ENCODE data around the gene USP2.
"Not testable (repeated sequence)": the region's sequence is repeated elsewhere in the genome, so short reads cannot be mapped to it uniquely, and the experiment has no call there.

USP2 gene

DNA sequence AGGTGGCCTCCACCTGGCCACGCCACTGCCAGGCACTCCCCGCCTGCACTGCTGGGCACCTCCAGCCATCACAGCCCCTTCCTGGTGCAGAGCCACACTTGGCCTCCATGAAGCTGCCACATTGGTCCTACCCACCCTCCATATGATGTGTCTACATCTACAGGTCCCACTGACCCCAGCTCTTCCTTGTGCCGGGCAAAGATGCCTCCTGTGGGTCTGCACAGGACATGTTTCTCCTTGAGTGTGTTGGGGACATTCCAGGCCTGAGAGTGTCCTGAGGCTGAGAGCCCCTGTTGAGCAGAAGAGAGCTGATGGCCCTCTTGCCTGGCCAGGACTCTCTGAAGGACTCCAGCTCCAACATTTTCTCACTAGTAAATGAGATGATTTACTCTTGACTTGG is 34.0 kb upstream of the USP2 start:
- H3K4me3 ChIP-seq (ENCODE audit: low read depth, low read length) = no peak overlapping the region
- DNase-seq (ENCODE audit: low read depth) = no peak

DNA sequence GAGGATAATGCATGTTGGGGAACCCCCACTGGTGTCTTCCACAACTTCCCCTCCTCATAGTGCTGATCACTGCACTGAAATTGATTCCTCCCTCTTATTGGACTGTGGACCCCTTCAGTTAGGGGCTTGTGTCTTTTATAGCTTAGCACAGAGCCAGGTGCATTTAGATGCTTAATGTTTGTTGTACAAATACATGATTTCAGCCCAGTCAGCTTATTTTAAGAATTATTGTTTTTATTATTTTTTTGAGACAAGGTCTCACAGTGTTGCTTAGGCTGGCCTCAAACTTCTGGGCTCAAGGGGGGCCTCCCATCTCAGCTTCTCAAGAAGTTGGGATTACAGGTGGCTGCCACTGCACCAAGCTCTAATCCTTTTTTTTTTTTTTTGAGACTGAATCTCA is 33.2 kb upstream of the USP2 start:
- no peak for DNase-seq (ENCODE audit: low read depth)
- no peak overlapping the region for H3K4me3 ChIP-seq (ENCODE audit: low read depth, low read length)

DNA sequence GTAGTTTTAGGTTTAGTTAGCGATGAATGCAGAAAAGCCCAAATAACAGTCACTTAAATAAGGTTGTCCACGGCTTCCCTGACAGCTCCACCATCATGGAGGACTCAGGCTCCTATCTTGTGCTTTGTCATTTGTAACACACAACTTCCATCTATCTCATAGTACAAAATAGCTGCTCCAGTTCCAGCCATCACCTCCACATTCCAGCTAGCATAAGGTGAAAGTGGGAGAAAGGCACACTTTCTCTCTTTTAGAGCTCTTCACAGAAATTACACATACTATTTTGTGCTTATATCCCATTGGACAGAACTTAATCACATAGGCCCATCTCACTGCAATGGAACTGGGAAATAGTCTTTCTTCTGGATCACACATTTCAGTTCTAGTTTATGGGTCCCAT is 32.8 kb upstream of the USP2 start:
- no peak overlapping the region for H3K4me3 ChIP-seq (ENCODE audit: low read depth, low read length)
- no peak for DNase-seq (ENCODE audit: low read depth)

DNA sequence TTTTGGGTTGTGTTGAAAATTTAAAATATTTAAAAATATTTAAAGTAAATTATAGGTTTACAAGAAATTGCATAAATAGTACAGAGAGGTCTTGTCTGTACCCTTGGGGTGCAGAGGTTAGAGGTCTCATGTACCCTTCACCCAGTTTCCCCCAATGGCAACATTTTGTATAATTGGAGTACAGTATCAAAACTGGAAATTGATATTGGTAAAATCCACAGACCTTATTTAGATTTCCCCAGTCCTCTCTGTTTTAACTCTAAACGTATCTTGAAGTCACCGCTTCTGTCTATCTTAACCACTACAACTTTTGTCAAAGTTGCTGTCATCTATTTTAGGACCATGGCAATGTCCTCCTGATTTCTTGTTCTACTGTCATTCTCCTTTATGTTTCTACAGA is 30.6 kb upstream of the USP2 start:
- no peak for DNase-seq (ENCODE audit: low read depth)

DNA sequence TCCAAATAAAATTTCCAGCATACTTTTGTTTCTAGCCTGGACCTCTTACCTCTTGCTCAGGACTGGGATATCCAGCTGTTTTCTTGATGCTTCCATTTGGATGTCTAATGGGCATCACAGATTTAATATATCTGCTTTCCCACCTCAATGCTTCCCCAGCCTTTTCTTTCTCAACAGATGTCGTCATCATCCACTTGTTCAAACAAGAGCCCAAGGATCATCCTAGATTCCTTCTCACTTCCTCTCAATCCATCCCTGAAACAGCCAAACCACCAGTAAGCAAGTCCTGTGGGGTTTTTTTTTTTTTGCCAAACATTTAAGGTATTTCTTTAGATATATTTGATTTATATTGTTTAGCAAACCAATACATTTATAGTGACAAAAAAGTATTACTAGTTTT is 29.0 kb upstream of the USP2 start:
- DNase-seq (ENCODE audit: low read depth) = no peak
- H3K4me3 ChIP-seq (ENCODE audit: low read depth, low read length) = no peak overlapping the region

More for the DNA sequence above, 30.6 kb upstream of the USP2 start:
- H3K4me3 ChIP-seq (ENCODE audit: low read depth, low read length) = no peak overlapping the region

DNA sequence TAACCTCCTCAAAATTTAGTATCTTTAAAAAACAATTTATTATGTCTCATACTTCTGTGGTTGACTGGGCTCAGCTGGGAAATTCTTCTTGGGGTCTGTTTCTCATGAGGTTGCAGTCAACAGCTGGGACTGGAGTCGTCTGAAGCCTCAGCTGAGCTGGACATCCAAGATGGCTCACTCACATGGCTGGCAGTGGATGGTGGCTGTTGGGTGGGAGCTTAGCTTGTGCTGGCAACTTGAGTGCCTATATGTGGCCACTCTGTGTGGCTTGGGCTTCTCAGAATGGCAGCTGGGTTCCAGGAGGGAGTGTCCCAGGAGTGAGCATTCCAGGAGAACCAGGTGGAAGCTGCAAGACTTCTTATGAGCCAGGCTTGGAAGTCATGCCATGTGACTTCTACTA is 28.2 kb upstream of the USP2 start:
- H3K4me3 ChIP-seq (ENCODE audit: low read depth, low read length) = no peak overlapping the region
- no peak for DNase-seq (ENCODE audit: low read depth)

DNA sequence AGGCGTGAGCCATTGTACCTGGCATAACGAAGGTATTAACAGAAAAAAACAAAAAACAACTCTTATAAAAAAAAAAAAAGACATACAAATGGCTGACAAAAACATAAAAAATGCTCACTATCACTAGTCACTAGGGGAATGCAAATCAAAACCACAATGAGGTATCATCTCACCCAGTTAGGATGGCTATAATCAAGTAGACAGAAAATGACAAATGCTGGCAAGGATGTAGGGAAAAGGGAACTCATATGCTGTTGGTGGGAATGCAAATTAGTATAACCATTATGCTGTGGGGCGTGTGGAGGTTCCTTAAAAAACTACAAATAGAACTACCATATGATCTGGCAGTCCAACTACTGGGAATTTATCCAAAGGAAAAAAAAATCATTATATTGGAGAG is 24.5 kb upstream of the USP2 start:
- H3K4me3 ChIP-seq (ENCODE audit: low read depth, low read length) = no peak overlapping the region
- no peak for DNase-seq (ENCODE audit: low read depth)

DNA sequence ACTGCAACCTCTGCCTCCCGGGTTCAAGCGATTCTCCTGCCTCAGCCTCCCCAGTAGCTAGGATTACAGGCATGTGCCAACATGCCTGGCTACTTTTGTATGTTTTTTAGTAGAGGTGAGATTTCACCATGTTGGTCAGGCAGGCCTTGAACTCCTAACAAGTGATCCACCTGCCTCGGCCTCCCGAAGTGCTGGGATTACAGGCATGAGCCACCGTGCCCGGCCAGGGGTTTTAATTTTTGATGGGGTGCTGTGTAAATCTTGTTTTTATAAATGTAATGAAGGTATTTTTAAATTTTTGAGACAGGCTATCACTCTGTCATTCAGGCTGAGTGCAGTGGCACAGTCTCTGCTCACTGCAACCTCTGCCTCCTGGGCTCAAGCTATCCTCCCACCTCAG is 24.0 kb upstream of the USP2 start:
- DNase-seq (ENCODE audit: low read depth); H3K4me3 ChIP-seq (ENCODE audit: low read depth, low read length): not testable (repeated sequence)

DNA sequence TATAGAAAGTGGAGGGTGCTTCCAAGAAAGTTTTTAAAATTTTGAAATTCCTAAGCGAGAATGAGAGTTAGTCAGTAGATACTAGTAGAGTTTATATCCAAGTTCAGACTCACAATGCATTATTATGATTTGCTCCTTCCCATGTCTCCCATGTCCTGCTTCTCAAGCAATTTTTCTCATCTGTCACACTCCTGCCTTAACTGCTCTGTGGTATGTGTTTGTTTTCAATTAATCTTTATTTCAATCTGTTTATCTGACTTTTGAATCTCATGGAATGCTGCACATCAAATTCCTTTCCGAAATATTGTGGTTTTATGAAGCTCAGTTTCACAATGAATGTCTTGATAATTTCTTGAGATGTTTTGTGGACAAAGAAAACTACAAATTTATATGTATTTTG is 23.4 kb upstream of the USP2 start:
- H3K4me3 ChIP-seq (ENCODE audit: low read depth, low read length) = no peak overlapping the region
- DNase-seq (ENCODE audit: low read depth) = no peak

DNA sequence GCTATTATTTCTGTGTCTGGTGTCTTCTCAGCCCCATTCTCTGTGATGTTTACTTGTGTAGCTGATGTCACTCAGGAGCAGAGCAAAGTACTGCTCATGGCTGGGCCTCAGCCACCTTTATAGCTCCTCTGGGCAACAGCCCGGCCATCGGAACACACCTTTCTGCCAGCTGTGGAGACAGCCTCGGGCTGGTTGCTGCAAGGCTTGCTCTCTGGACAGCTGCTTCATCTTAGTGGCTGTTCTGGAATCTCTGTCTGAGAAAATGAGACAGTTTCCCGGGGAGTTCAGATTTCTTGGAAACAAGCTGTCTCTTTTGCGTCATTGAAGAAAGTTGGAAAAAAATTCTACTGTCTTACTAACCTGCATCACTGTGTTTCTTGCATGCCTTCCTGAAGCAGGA is 21.5 kb upstream of the USP2 start:
- no peak for DNase-seq (ENCODE audit: low read depth)
- H3K4me3 ChIP-seq (ENCODE audit: low read depth, low read length) = no peak overlapping the region

DNA sequence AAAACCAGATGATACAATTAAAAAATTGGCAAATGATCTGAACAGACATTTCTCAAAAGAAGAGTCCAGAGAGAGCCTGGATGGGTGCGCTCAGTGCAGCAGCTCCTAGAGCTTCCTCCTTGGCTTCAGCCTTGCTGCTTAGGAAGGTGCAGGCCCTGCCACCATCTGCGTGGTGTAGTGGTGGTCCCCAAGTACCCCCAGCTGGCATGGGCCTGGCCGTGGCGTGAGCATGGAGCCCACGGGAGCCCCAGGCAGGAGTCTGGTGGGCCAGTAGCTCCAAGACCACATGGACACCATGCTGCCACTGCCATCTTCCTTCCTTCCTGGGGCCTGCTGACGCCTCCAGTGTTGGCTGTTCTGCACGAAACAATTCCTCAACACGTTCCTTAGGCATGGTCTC is 21.0 kb upstream of the USP2 start:
- no peak for DNase-seq (ENCODE audit: low read depth)
- no peak overlapping the region for H3K4me3 ChIP-seq (ENCODE audit: low read depth, low read length)

DNA sequence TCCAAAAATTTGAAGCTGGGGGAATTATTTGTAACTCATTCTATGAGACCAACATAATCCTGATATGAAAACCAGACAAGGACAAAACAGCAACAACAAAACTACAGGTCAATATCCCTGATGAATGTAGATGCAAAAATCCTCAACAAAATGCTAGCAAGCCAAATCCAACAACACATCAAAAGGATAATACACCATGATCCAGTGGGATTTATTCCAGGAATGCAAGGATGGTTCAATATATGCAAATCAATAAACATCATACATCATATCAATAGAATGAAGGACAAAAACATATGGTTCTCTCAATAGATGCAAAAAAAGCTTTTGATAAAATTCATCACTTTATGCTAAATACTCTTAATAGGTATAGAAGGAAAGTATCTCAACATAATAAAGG is 19.4 kb upstream of the USP2 start:
- DNase-seq (ENCODE audit: low read depth) = no peak
- no peak overlapping the region for H3K4me3 ChIP-seq (ENCODE audit: low read depth, low read length)

DNA sequence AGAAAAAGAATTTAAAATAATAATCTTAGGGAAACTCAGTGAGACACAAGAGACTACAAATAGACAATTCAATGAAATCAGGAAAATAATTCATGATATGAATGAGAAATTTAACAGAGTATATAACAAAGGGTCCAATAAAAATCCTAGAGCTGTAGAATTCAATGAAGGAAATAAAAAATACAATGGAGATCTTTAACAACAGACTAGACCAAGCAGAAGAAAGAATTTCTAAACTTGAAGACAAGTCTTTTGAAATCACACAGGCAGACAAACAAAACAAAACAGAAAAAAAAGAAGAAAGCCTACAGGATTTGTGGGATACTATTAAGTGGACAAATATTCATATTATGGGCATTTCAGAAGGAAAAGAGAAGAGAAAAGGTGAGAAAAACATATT is 16.2 kb upstream of the USP2 start:
- H3K4me3 ChIP-seq (ENCODE audit: low read depth, low read length) = no peak overlapping the region
- DNase-seq (ENCODE audit: low read depth) = no peak

DNA sequence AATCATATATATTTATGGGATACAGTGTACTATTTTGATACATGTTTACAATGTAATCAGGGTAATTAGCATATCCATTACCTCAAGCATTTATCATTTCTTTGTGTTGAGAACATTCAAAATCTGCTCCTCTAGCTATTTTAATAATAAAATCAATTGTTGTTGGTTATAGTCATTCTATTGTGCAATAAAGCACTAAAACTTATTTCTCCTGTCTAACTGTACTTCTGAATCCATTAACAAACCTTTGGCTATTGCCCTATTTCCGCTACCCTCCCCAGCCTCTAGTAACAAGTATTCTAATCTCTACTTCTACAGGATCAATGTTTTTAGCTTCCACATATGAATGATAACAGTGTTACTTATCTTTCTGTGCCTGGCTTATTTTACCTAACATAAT is 15.3 kb upstream of the USP2 start:
- no peak for DNase-seq (ENCODE audit: low read depth)
- H3K4me3 ChIP-seq (ENCODE audit: low read depth, low read length) = no peak overlapping the region

DNA sequence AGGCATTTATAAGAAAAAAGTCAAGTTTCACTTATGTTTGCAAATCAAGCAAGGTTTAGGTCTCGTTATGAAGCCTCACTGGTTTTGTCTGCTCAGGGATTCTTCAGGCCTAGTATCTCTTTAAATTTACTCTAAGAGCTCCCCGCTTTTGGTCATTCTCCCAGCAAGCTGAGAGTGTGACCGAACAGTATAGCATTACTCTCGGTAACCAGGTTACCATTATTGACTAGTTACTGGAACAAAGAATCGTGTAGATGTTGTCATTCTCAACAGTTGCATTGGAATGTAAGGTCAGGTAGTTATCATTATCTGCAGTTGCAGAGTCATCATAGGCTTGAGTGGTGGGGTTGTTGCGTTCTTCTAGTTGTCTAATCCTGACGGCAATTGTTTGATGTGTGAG is 9.8 kb upstream of the USP2 start:
- no peak overlapping the region for H3K4me3 ChIP-seq (ENCODE audit: low read depth, low read length)
- DNase-seq (ENCODE audit: low read depth) = no peak

DNA sequence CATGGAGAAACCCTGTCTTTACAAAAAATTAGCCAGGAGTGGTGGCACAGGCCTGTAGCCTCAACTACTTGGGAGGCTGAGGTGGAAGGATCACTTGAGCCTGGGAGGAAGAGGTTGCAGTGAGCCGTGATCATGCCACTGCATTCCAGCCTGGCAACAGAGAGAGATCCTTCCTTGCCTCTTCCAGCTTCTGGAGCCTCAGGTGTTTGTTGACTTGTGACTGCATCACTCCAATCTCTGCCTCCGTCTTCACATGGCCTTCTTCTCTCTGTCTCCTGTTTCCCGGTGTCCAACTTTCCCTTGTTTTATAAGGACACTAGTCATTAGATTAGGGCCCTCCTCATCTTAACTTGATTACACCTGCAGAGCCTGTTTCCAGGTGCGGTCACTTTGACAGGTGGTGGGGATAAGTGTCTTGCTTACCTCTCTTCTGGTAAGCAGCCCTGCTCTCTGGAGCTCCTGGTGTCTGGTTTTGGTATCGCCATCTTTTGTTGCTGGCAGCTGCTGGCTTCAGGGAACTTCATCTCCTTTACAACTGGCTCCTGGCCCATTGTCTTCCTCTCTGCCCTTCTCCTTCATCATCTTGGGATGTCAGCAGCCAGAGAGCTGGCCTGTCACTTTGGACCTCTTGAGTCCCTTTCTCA is 8.2 kb upstream of the USP2 start:
- no peak overlapping the region for H3K4me3 ChIP-seq (ENCODE audit: low read depth, low read length)

DNA sequence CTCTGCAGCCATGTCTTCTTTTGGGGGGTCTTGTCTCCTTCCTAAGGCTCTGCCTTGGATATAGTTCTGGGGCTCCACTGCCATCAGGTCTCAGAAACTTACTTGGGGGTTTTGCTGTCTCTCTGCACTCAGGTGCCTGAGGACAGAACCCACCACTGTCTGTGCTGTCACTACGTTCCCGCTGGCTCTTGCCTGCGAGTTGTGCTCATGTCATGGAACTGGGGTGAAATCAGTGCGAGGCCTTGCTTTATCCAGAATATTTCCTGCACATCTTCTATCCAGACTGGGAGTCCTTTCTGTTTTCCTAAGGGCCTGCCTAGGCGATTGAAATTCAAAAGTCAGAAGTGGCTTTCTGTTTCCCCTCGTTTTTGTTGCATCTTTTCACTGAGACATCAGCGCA is 6.6 kb upstream of the USP2 start:
- DNase-seq (ENCODE audit: low read depth) = no peak
- H3K4me3 ChIP-seq (ENCODE audit: low read depth, low read length) = no peak overlapping the region

More for the DNA sequence above, 8.2 kb upstream of the USP2 start:
- DNase-seq (ENCODE audit: low read depth) = no peak

DNA sequence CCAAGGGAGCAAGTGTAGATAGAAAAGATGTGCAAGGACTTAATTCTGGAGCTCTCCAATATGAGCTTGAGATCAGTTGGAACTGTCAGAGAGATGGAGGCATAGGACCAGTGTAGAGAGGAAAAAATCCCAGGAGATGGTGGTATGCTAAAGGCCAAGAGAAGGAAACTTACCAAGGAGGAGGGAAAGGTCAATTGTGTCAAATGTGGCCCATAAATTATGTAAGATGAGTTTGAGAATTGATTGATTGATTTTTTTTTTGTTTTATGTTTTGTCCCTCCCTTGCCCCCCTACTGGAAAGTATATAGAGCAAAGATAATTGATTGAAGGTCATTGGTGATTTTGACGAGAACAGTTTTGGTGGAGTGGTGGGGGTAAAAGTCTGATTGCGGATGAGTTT is 2.8 kb upstream of the USP2 start:
- no peak overlapping the region for H3K4me3 ChIP-seq (ENCODE audit: low read depth, low read length)
- no peak for DNase-seq (ENCODE audit: low read depth)

DNA sequence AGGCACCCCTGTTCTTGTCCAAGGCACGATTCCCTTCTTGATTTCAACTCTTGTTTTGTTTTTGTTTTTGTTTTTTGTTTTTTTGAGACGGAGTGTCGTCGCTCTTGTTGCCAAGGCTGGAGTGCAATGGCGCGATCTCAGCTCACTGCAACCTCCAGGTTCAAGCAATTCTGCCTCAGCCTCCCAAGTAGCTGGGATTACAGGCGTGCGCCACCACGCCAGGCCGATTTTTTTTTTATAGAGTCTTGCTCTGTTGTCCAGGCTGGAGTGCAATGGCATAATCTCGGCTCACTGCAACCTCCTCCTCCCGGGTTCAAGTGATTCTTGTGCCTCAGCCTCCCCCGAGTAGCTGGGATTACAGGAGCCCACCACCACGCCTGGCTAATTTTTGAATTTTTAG is 1.0 kb upstream of the USP2 start:
- not testable (repeated sequence) for H3K4me3 ChIP-seq (ENCODE audit: low read depth, low read length); DNase-seq (ENCODE audit: low read depth)

DNA sequence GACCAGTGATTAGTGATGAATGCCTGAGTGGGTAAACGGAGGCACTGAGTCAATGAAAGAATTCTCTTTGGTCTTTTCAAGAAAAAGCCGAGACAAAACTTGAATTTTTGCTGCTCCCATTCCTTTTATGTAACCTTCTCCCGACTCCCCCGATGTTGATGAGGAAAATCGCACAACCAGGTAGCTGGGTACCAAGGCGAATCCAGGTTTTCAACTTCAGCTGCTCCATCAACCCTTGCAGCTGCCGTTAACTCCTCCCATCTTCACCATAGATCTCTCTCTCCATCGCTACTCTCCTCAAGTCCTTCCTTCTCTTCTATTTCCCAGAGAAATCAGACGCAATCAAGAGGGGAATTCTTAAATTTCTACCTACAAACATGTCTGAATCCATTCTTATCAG is 611 bp upstream of the USP2 start:
- DNase-seq (ENCODE audit: low read depth) = no peak
- peak overlapping the region; percentile 57 for H3K4me3 ChIP-seq (ENCODE audit: low read depth, low read length)

DNA sequence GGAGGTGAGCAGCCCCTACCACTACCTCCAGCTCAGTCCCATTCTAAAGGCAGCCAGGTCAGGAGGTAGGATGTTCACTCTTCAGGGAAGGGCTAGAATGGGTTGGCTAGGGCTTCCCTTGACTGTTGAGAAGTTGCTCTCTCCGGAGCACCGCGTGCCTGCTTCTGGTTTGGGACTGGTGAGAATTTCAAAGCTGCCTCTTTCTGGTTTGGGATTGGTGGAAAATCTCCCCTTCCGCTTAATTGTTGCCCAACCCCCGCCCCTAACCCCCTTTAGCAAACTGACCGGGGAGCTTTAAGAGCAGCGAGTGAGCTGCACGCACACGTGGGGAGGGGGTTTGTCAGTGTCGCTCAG is 686 bp downstream of the USP2 start:
- peak overlapping the region; percentile 57 for H3K4me3 ChIP-seq (ENCODE audit: low read depth, low read length)
- DNase-seq (ENCODE audit: low read depth) = no peak

DNA sequence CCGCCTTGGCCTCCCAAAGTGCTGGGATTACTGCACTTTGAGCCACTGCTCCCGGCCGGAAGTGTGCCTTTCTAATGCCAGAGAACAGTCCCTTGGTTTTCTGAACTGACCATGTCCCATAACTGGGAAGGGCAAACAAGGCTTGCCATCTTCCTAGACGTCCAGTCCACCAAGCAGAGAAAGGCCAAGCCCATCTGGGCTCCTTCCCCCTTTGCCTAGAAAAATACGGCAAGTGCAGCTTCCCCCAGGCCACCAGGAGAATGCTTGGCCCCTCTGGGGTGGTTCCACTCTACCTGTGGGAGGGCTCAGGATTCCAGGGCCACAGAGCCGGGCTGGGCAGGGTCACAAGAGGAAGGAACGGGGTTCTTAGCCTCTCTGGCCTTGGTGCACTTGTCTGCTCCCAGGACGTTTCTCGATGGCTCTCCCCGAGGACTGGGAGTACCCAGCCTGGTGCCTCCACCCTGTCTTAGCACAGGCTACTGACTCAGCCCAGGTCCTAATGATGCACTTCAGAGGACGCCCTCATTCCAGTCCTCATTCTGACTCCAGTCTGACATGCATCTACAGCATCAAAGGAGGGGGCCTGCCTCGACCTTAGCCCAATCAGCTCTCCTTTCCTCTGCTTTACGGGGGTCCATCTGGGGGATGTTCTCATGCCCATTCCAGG is 1.2 kb downstream of the USP2 start:
- DNase-seq (ENCODE audit: low read depth) = no peak
- H3K4me3 ChIP-seq (ENCODE audit: low read depth, low read length) = peak overlapping the region; percentile 57

Measured in skeletal muscle cell (primary cell).